Keratinocyte (primary cell): ENCODE results near the gene HNRNPM.

Experiments used
- CTCF ChIP-seq, 3 experiments: IDR thresholded peaks in 1 of 3; conservative IDR thresholded peaks in 1 of 3; optimal IDR thresholded peaks in 1 of 3; 2 replicates in 2 of 3; 3 replicates in 1 of 3; pipeline versions ENCODE3 to v1.5.1; 2011; ENCODE audit warnings: low read length in 3 of 3, mild to moderate bottlenecking in 3 of 3, moderate library complexity in 2 of 3, control low read depth in 1 of 3, inconsistent platforms in 1 of 3; ENCODE audit not compliant: insufficient read depth in 2 of 3; ENCODE audit errors: extremely low read depth in 1 of 3
- EZH2 ChIP-seq: IDR thresholded peaks from one replicate; pipeline ENCODE4 v1.6.1; 2012; ENCODE audit warnings: inconsistent platforms, mild to moderate bottlenecking, low read length, moderate library complexity

- TF ChIP-seq EZH2, result no peak
- no peak for TF ChIP-seq CTCF (optimal IDR thresholded peaks at IDR 0.05 in 1 of 3, IDR thresholded peaks at IDR 0.05 in 1 of 3, conservative IDR thresholded peaks at IDR 0.05 in 1 of 3; ENCODE audit: extremely low read depth in 1 of 3, insufficient read depth in 2 of 3, low read length in 3 of 3)
Measured at GRCh38 chr19:8403098-8403819, 41.5 kb upstream of the HNRNPM start.
